ENCODE results near the gene TRIML1. TPM values are rescaled to one million over a fixed set of nuclear protein-coding genes. Genes with fewer than 3 reads are reported as not detected.

The TRIML1 gene
- total and polyA plus RNA-seq, 2 of the 8 experiments (the other 6 are each of a cell fraction or from before 2014, with no cell fraction given): not detected

DNA sequence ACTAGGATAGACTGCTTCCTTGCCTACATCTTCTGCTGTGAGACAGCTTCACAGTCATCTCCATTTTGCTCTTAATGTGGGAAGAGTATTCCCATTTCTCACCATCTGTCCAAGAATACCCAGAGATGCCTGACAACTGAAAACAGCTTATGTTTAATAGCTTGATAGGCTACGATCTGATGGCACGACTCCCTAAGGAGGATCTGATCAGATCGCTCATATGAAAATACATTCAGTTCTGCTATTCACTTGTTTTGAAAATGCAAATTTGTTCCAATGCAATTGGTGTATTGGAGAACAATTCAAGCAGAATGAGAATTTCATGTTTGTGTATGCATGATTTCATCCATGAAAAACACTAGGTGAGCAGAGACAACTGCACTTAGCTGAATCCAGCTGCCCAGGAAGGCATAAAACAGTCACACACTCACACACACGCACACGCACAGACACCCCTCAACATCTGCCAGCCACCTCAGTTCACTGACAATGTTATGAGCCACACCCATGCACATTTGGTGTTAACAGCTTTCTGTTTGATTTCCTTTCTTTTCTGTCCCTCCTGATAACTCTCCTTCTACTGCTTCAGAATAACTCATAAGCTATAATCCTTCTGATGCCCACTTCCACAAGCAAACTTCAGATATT, 29.6 kb downstream of the TRIML1 start:
- Histone ChIP-seq H3K23me2 (ENCODE audit: low read depth, low read length) (no peaks in the 10 kb centered on the region), H3K27me3 (replicated peaks in 1 of 4; ENCODE audit: control insufficient read depth in 3 of 4, extremely low read depth in 1 of 4, insufficient read depth in 3 of 4, low read length in 3 of 4) (no peaks in the 10 kb centered on the region), H3K4ac (replicated peaks; ENCODE audit: insufficient read length, low read depth, low read length) (no peak overlapping the region), H3K23ac (ENCODE audit: insufficient read length) (no peak overlapping the region), H4K5ac (ENCODE audit: insufficient read length, low read depth, low read length) (no peak overlapping the region), H4K8ac (ENCODE audit: extremely low read depth, insufficient read depth, low read length) (no peak overlapping the region), H2BK12ac (ENCODE audit: low read depth, low read length) (no peak overlapping the region), H3K79me1 (ENCODE audit: low read depth, low read length) (no peaks in the 10 kb centered on the region), H2BK20ac (ENCODE audit: low read length) (no peak overlapping the region), H2BK120ac (replicated peaks; ENCODE audit: low read depth, low read length) (no peak overlapping the region), H3K27ac (ENCODE audit: low read depth, low read length) (no peak overlapping the region), H2BK5ac (ENCODE audit: low read depth, low read length) (no peak overlapping the region), H3K4me1 (replicated peaks in 1 of 4; ENCODE audit: control insufficient read depth in 3 of 4, insufficient read depth in 4 of 4, low read length in 3 of 4) (no peaks in the 10 kb centered on the region), H2AK5ac (ENCODE audit: low read depth, low read length) (no peak overlapping the region), H3K79me2 (ENCODE audit: control insufficient read depth in 1 of 2, insufficient read depth in 2 of 2, low read length in 2 of 2) (no peaks in the 10 kb centered on the region), H3K9me3 (ENCODE audit: insufficient read depth in 2 of 2, low read depth in 1 of 2, low read length in 1 of 2) (0 out of 4 replicates have a peak, but pooled peaks cover 0 to 4% of the 10 kb centered on the region in 2 experiments), H2AFZ (ENCODE audit: low read length) (no peak overlapping the region), H3K14ac (ENCODE audit: insufficient read length) (no peak overlapping the region), H3K4me3 (ENCODE audit: extremely low read depth in 1 of 4, insufficient read depth in 2 of 4, low read depth in 3 of 4, low read length in 4 of 4) (no peak overlapping the region), H3K56ac (replicated peaks; ENCODE audit: insufficient read length, low read depth, low read length) (no peak overlapping the region), H3K18ac (ENCODE audit: extremely low read depth, low read length) (no peak overlapping the region), H4K20me1 (replicated peaks in 1 of 2; ENCODE audit: control insufficient read depth in 1 of 2, insufficient read depth in 2 of 2, low read length in 2 of 2) (no peaks in the 10 kb centered on the region), H3K9ac (replicated peaks in 1 of 4; ENCODE audit: extremely low read depth in 1 of 4, low read depth in 3 of 4, low read length in 3 of 4) (no peak overlapping the region), H3K36me3 (ENCODE audit: control insufficient read depth in 2 of 4, insufficient read depth in 4 of 4, low read length in 3 of 4) (no peaks in the 10 kb centered on the region), H3K4me2 (ENCODE audit: insufficient read depth in 1 of 2, low read depth in 2 of 2, low read length in 2 of 2) (no peak overlapping the region), H2BK15ac (ENCODE audit: low read length) (no peak overlapping the region), H4K91ac (replicated peaks; ENCODE audit: insufficient read length, low read length) (no peak overlapping the region)
- DNase-seq (ENCODE audit: low read depth in 1 of 2, low spot score in 2 of 2) (no peak), FAIRE-seq (peak; percentile 24)
- POLR2A ChIA-PET (ENCODE audit: partially characterized antibody): interaction anchor here (1.3 kb wide), 1 partner anchor 162 kb away, joined by 4 read pairs; no protein-coding TSS in a partner anchor
- CTCF ChIA-PET (ENCODE audit: partially characterized antibody): interaction anchor here (1.3 kb wide), 1 partner anchor 152 kb away, joined by 3 read pairs; no protein-coding TSS in a partner anchor
- WGBS, 2 experiments (ENCODE audit: extremely low coverage in 1 of 2, insufficient coverage in 1 of 2, insufficient read length in 1 of 2, insufficient replicate concordance in 2 of 2, low coverage in 1 of 2, low lambda C conversion rate in 2 of 2, missing lambda C conversion rate in 1 of 2): 93% methylated on average over 5 of the region's 5 CpGs; no CpG with 5 or more reads in 1 of the 2 experiments

Measured in H1 (cell line).